K562 (cell line): ENCODE measurements around the gene RGS12. TPM values are rescaled to one million over a fixed set of nuclear protein-coding genes. Genes with fewer than 3 reads are reported as not detected.

Source experiments
- ATAC-seq: fragments of 200-7000 bp; cut with Tn5 transposase; 3 replicates; pipeline ENCODE4 v1.9.1; 2020; ENCODE audit warnings: moderate library complexity
- BruUV-seq: library from RNA; stranded (reverse); fragments of 400-500 nt; replicated peaks from 2 replicates; lab custom pipeline; 2021; lab: Mats Ljungman, UMichigan
- CTCF ChIA-PET: fragments of 300-600 bp; formaldehyde crosslinking; extraction: SDS; loops from one replicate; lab custom pipeline; 2021; ENCODE audit warnings: low intra/inter-chr PET ratio; lab: Yijun Ruan, JAX
- POLR2A ChIA-PET: fragments of 300-600, 350-650 bp; sonication (Branson Sonifier 250); formaldehyde crosslinking; extraction: SDS; loops from one replicate; lab custom pipeline; 2021; ENCODE audit warnings: antibody characterized with exemption, inconsistent platforms; lab: Yijun Ruan, JAX
- DNase-seq, 4 experiments: peaks; one replicate each; pipeline versions ENCODE4 v3.0.0 to v3.0.0-alpha.2; 2011 to 2018; ENCODE audit warnings: low spot score in 3 of 4, mixed read lengths in 3 of 4; ENCODE audit errors: extremely low read depth in 1 of 4
- FAIRE-seq: peaks from 2 replicates; lab custom pipeline; 2011; peaks lifted over from hg19 to GRCh38; lab: Jason Lieb, UNC
- H2AFZ ChIP-seq: 2 replicates; pipeline ENCODE4 v1.6.0; 2011; ENCODE audit warnings: low read depth, low read length, control low read depth, inconsistent platforms
- H3K27ac ChIP-seq: fragments of 200-600 bp; 3 replicates; pipeline ENCODE4 v1.8.0; 2011; ENCODE audit warnings: low read depth, mild to moderate bottlenecking, control low read depth, inconsistent platforms, low read length, moderate library complexity, mixed read lengths; ENCODE audit errors: extremely low read depth
- H3K27me3 ChIP-seq, 2 experiments: fragments of 300-600 bp in 1 of 2; 2 replicates in 1 of 2; 3 replicates in 1 of 2; pipeline versions ENCODE4 v1.6.0 to v1.8.0; 2011; ENCODE audit warnings: inconsistent platforms in 2 of 2, low read length in 2 of 2, mild to moderate bottlenecking in 1 of 2, mixed read lengths in 1 of 2, moderate library complexity in 1 of 2; ENCODE audit not compliant: control insufficient read depth in 2 of 2, insufficient read depth in 2 of 2
- H3K36me3 ChIP-seq: fragments of 300-600 bp; 3 replicates; pipeline ENCODE4 v1.8.0; 2011; ENCODE audit warnings: mild to moderate bottlenecking, low read length, inconsistent platforms; ENCODE audit not compliant: control insufficient read depth, insufficient read depth
- H3K4me1 ChIP-seq, 2 experiments: fragments of 200-600 bp in 1 of 2; replicated peaks in 1 of 2; 2 replicates in 1 of 2; 3 replicates in 1 of 2; pipeline versions ENCODE4 v1.5.1 to v1.8.0; 2011; ENCODE audit warnings: inconsistent platforms in 2 of 2, low read length in 2 of 2, mild to moderate bottlenecking in 1 of 2, mixed read lengths in 1 of 2, moderate library complexity in 1 of 2; ENCODE audit not compliant: control insufficient read depth in 2 of 2, insufficient read depth in 2 of 2
- H3K4me2 ChIP-seq: 2 replicates; pipeline ENCODE4 v1.6.1; 2011; ENCODE audit warnings: low read length, control low read depth, inconsistent platforms, mixed read lengths; ENCODE audit not compliant: insufficient read depth
- H3K4me3 ChIP-seq: fragments of 200-600 bp; sonication (generic), shearing (Covaris generic); 2 replicates; pipeline ENCODE4 v1.5.1; 2016; ENCODE audit warnings: control low read depth, inconsistent platforms
- H3K79me2 ChIP-seq: fragments of 200-600 bp; 3 replicates; pipeline ENCODE4 v1.8.0; 2011; ENCODE audit warnings: low read length, inconsistent platforms; ENCODE audit not compliant: control insufficient read depth, insufficient read depth
- H3K9ac ChIP-seq, 2 experiments: 2 replicates each; pipeline versions ENCODE4 v1.6.0 to v1.6.1; 2011; ENCODE audit warnings: low read depth in 2 of 2, low read length in 2 of 2, control low read depth in 1 of 2, inconsistent platforms in 1 of 2, mild to moderate bottlenecking in 1 of 2, mixed read lengths in 1 of 2; ENCODE audit not compliant: insufficient read depth in 1 of 2
- H3K9me1 ChIP-seq: one replicate; pipeline ENCODE4 v1.6.0; 2011; ENCODE audit warnings: inconsistent platforms, mild to moderate bottlenecking, low read length, moderate library complexity; ENCODE audit not compliant: control insufficient read depth, insufficient read depth
- H3K9me3 ChIP-seq: replicated peaks from 2 replicates; pipeline ENCODE4 v1.5.1; 2011; ENCODE audit warnings: low read depth, low read length, inconsistent platforms; ENCODE audit not compliant: control insufficient read depth, insufficient read depth
- H4K20me1 ChIP-seq: replicated peaks from 2 replicates; pipeline ENCODE4 v1.6.1; 2011; ENCODE audit warnings: low read length, inconsistent platforms, mixed read lengths; ENCODE audit not compliant: control insufficient read depth, insufficient read depth
- NKRF ChIP-seq: fragments of 450-650 bp; IDR thresholded peaks from 2 replicates; pipeline ENCODE4 v1.6.1; 2016; ENCODE audit warnings: borderline replicate concordance
- PTRF ChIP-seq: fragments of 450-650 bp; IDR thresholded peaks from 2 replicates; pipeline ENCODE4 v1.6.1; 2016; ENCODE audit warnings: mild to moderate bottlenecking, missing genetic modification characterization, missing compliant biosample characterization
- RAD21 ChIP-seq, 2 experiments: fragments of 250-450 bp in 1 of 2; fragments of 450-650 bp in 1 of 2; sonication (Bioruptor Pico) in 1 of 2; formaldehyde crosslinking in 1 of 2; IDR thresholded peaks in 1 of 2; conservative IDR thresholded peaks in 1 of 2; 2 replicates each; pipeline versions ENCODE4 v1.4.0 to v1.8.0; 2020 to 2022; ENCODE audit warnings: mild to moderate bottlenecking in 2 of 2, moderate library complexity in 1 of 2
- RCOR1 ChIP-seq, 2 experiments: IDR thresholded peaks; 2 replicates each; pipeline ENCODE4 v1.6.1; 2012; ENCODE audit warnings: low read depth in 2 of 2, low read length in 2 of 2, borderline replicate concordance in 1 of 2, improper control_type of control experiment in 1 of 2
- SRSF1 ChIP-seq: fragments of 200-400 bp; formaldehyde crosslinking; IDR thresholded peaks from 2 replicates; pipeline ENCODE4 v1.6.1; 2017; ENCODE audit warnings: mild to moderate bottlenecking, low read depth, low read length, moderate library complexity
- TGIF2 ChIP-seq: sonication (generic); formaldehyde crosslinking; IDR thresholded peaks from 2 replicates; pipeline ENCODE4 v1.8.1; 2022; ENCODE audit warnings: mild to moderate bottlenecking, missing genetic modification reagents, moderate library complexity
- TRIM24 ChIP-seq, 2 experiments: fragments of 450-650 bp; IDR thresholded peaks; 2 replicates each; pipeline ENCODE4 v1.6.1; 2016
- ZFPM2 ChIP-seq: fragments of 250-450 bp; sonication (Bioruptor Pico); IDR thresholded peaks from 2 replicates; pipeline ENCODE4 v1.5.1; 2022; ENCODE audit warnings: mild to moderate bottlenecking
- ZNF780A ChIP-seq: fragments of 250-450 bp; sonication (Bioruptor Pico); IDR thresholded peaks from 2 replicates; pipeline ENCODE4 v1.5.0; 2021; ENCODE audit warnings: mild to moderate bottlenecking
- WGBS: fragments of 100-300 bp; shearing (Covaris generic); methylation state at CpG from one replicate; pipeline ENCODE4 v1.1.6; 2016; ENCODE audit warnings: low coverage, mixed read lengths; ENCODE audit not compliant: insufficient coverage; ENCODE audit errors: missing lambda C conversion rate; 5-methylcytosine and 5-hydroxymethylcytosine counted together
- in situ Hi-C: fragments of 300-500 bp; cut with MboI; formaldehyde crosslinking; loops from 4 replicates; pipeline ENCODE4 v1.15.0; 2018; ENCODE audit warnings: inconsistent platforms, mixed read lengths
- intact Hi-C: fragments of 100-400 bp; cut with micrococcal nuclease; formaldehyde crosslinking; loops from 2 replicates; pipeline ENCODE4 v1.14.2; 2022
- polyA plus RNA-seq, 8 experiments: library from polyadenylated mRNA; depleted of rRNA in 4 of 8; stranded (reverse) in 5 of 8; unstranded in 3 of 8; fragments of >200 nt; fragmentation: Nextera tagmentation in 2 of 8; fragmentation: Illumina TruSeq in 1 of 8; extraction: Ambion mirVana in 2 of 8; extraction: Trizol in 1 of 8; gene quantifications; 2 replicates each; pipeline versions ENCODE4 v1.2.1 to v1.2.3, GENCODE V29; 2011 to 2014; ENCODE audit warnings: inconsistent platforms in 1 of 8, missing spikeins in 1 of 8
- total RNA-seq, 7 experiments: library from RNA; depleted of rRNA in 6 of 7; stranded (reverse); fragments of >200 nt in 6 of 7; fragmentation: Illumina TruSeq in 2 of 7; extraction: Trizol in 2 of 7; gene quantifications; 2 replicates each; pipeline versions ENCODE4 v1.2.1 to v1.2.3, GENCODE V29; 2011 to 2021; ENCODE audit warnings: low replicate concordance in 1 of 7
- TF ChIP-seq, protein P1 (sequence below): sonication (generic); formaldehyde crosslinking; IDR thresholded peaks from 2 replicates; pipeline ENCODE4 v1.8.1; 2023; ENCODE audit warnings: mild to moderate bottlenecking, missing genetic modification reagents
- TF ChIP-seq, protein P2 (sequence below): IDR thresholded peaks from 3 replicates; pipeline ENCODE4 v1.6.1; 2011; ENCODE audit warnings: borderline replicate concordance, mild to moderate bottlenecking; ENCODE audit not compliant: insufficient read length, insufficient read depth

RGS12 gene
- total and polyA plus RNA-seq, 9 of the 15 experiments (the other 6 are each of a cell fraction or from before 2014, with no cell fraction given), result 0.30 to 8.8 (median 5.5) TPM

GRCh38 chr4:3314706-3315260, 22.0 kb downstream of the RGS12 start:
- Histone ChIP-seq H3K9me3 (no peaks in the 10 kb centered on the region), H3K79me2 (no peaks in the 10 kb centered on the region), H3K4me1 (peaks cover 0 to 13% of the 10 kb centered on the region in 2 experiments; a peak in 1 of 5 replicates), H3K36me3 (no peaks in the 10 kb centered on the region), H3K4me3 (no peak overlapping the region), H2AFZ (no peak overlapping the region), H3K27ac (no peak overlapping the region), H3K9me1 (no peaks in the 10 kb centered on the region), H3K9ac (no peak overlapping the region), H4K20me1 (peaks cover 22% of the 10 kb centered on the region), H3K4me2 (no peak overlapping the region), H3K27me3 (peaks cover 0 to 10% of the 10 kb centered on the region in 2 experiments; a peak in 3 of 5 replicates)
- ATAC-seq (no peak), DNase-seq (no peak), FAIRE-seq (no peak)
- in situ Hi-C loops, result no loop called here
- POLR2A ChIA-PET, result no interaction called here
- 75% methylated on average over 13 of the region's 13 CpGs for WGBS
- intact Hi-C loops, result no loop called here
- TF ChIP-seq, protein P1, sequence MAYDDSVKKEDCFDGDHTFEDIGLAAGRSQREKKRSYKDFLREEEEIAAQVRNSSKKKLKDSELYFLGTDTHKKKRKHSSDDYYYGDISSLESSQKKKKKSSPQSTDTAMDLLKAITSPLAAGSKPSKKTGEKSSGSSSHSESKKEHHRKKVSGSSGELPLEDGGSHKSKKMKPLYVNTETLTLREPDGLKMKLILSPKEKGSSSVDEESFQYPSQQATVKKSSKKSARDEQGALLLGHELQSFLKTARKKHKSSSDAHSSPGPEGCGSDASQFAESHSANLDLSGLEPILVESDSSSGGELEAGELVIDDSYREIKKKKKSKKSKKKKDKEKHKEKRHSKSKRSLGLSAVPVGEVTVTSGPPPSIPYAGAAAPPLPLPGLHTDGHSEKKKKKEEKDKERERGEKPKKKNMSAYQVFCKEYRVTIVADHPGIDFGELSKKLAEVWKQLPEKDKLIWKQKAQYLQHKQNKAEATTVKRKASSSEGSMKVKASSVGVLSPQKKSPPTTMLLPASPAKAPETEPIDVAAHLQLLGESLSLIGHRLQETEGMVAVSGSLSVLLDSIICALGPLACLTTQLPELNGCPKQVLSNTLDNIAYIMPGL (CRISPR knock-in tag), result no peak
- no peak for TF ChIP-seq NKRF
- TF ChIP-seq SRSF1, result no peak
- TF ChIP-seq ZNF780A (CRISPR knock-in tag), result no peak
- no peak for TF ChIP-seq ZFPM2 (CRISPR knock-in tag)
- TF ChIP-seq PTRF (tag), result no peak
- TF ChIP-seq TGIF2 (CRISPR knock-in tag), result no peak
- TF ChIP-seq, protein P2, sequence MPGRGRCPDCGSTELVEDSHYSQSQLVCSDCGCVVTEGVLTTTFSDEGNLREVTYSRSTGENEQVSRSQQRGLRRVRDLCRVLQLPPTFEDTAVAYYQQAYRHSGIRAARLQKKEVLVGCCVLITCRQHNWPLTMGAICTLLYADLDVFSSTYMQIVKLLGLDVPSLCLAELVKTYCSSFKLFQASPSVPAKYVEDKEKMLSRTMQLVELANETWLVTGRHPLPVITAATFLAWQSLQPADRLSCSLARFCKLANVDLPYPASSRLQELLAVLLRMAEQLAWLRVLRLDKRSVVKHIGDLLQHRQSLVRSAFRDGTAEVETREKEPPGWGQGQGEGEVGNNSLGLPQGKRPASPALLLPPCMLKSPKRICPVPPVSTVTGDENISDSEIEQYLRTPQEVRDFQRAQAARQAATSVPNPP, result no peak
- no peak for TF ChIP-seq TRIM24 (IDR thresholded peaks at IDR 0.05)
- TF ChIP-seq RCOR1 (IDR thresholded peaks at IDR 0.05; ENCODE audit: borderline replicate concordance in 1 of 2, low read depth in 2 of 2, low read length in 2 of 2), result no peak
- no peak for TF ChIP-seq RAD21 (CRISPR knock-in tag; conservative IDR thresholded peaks at IDR 0.05 in 1 of 2, IDR thresholded peaks at IDR 0.05 in 1 of 2)
- BruUV-seq, result no TSS peak
- CTCF ChIA-PET, result no interaction called here
